Adrenal gland (tissue), 12 donors: ENCODE data around the gene SYNDIG1. TPM values are rescaled to one million over a fixed set of nuclear protein-coding genes. Genes with fewer than 3 reads are reported as not detected.

Source experiments
- DNase-seq, 7 donors: peaks; one replicate each; pipeline ENCODE4 v3.0.0-alpha.2; 2019 to 2020
- H3K27ac ChIP-seq, 5 donors: fragments of 200-600 bp; sonication (generic) in 4 of 5; 1 replicate in 3 of 5; 2 replicates in 2 of 5; pipeline versions ENCODE4 v1.5.1 to v1.8.0; 2016 to 2020; ENCODE audit warnings: mild to moderate bottlenecking in 1 of 5
- H3K27me3 ChIP-seq: fragments of 200-600 bp; 2 replicates; pipeline ENCODE4 v1.8.0; 2021
- H3K36me3 ChIP-seq, 2 donors: fragments of 200-600 bp; replicated peaks in 1 of 2; 1 replicate in 1 of 2; 2 replicates in 1 of 2; pipeline versions ENCODE4 v1.5.1 to v1.8.0; 2018 to 2022
- H3K4me1 ChIP-seq, 2 donors: fragments of 200-600 bp; replicated peaks in 1 of 2; 1 replicate in 1 of 2; 2 replicates in 1 of 2; pipeline versions ENCODE4 v1.5.1 to v1.8.0; 2018 to 2021
- H3K4me3 ChIP-seq, 4 donors: fragments of 200-600 bp; sonication (generic) in 3 of 4; one replicate each; pipeline ENCODE4 v1.5.1; 2016 to 2018
- H3K9me3 ChIP-seq, 3 donors: fragments of 200-600 bp; sonication (generic) in 1 of 3; replicated peaks in 1 of 3; 1 replicate in 2 of 3; 2 replicates in 1 of 3; pipeline versions ENCODE4 v1.5.1 to v1.8.0; 2016 to 2021
- POLR2A ChIP-seq, 2 donors: fragments of 450-650 bp; IDR thresholded peaks; one replicate each; pipeline ENCODE4 v1.6.1; 2017; ENCODE audit warnings: antibody characterized with exemption in 2 of 2, mild to moderate bottlenecking in 2 of 2, moderate library complexity in 1 of 2
- WGBS, 4 donors: extraction: QIAGEN DNeasy Blood & Tissue Kit in 2 of 4; methylation state at CpG; one replicate each; pipeline versions ENCODE4 v1.1.5 to v1.1.7; 2013 to 2017; 5-methylcytosine and 5-hydroxymethylcytosine counted together
- intact Hi-C, 2 donors: fragments of 100-400 bp; cut with DNase I; formaldehyde crosslinking; loops; one replicate each; pipeline versions ENCODE4 v1.14.1 to v1.15.0; 2022 to 2023
- polyA plus RNA-seq, 3 donors: library from polyadenylated mRNA; stranded (reverse); fragments of 200-250 nt in 2 of 3; fragments of 350-450 nt in 1 of 3; fragmentation: Illumina TruSeq in 1 of 3; extraction: RNeasy Lipid Tissue Mini Kit (QIAGEN cat#74804) in 1 of 3; gene quantifications; one replicate each; pipeline ENCODE4 v1.2.3, GENCODE V29; 2013 to 2014
- total RNA-seq, 9 donors: library from RNA; depleted of rRNA in 4 of 9; stranded (reverse); fragments of >200 nt in 4 of 9; fragments of 120-200 nt in 1 of 9; fragmentation: NEBNext Ultra II Directional in 1 of 9; extraction: Animal tissue kit (Norgen Biotek cat#: 25700) in 1 of 9; gene quantifications; one replicate each; pipeline versions ENCODE4 v1.1.0 to v1.2.4, GENCODE V29; 2013 to 2023
- TF ChIP-seq, protein P1 (sequence below), 6 experiments: fragments of 450-650 bp in 4 of 6; fragments of 200-600 bp in 2 of 6; sonication (generic) in 1 of 6; IDR thresholded peaks; 1 replicate in 5 of 6; 2 replicates in 1 of 6; pipeline versions ENCODE4 v1.5.1 to v1.8.0; 2016 to 2021; ENCODE audit warnings: antibody characterized with exemption in 6 of 6, mild to moderate bottlenecking in 2 of 6, moderate library complexity in 1 of 6
- donor health status: healthy with polysubstance abuse.
- donor health status: Bipolar disorder and iron deficiency.
- donor health status: DM: yes; HTN: yes; CAD: no.
- donor health status: DM: no; HTN: no; CAD: no.
- donor health status: DM: no; HTN: no; CAD: no.
- donor health status: DM: yes; HTN: yes; CAD: no.

Gene SYNDIG1
- total and polyA plus RNA-seq, 12 donors, result 0.26 to 3.6 (median 0.76) TPM

DNA sequence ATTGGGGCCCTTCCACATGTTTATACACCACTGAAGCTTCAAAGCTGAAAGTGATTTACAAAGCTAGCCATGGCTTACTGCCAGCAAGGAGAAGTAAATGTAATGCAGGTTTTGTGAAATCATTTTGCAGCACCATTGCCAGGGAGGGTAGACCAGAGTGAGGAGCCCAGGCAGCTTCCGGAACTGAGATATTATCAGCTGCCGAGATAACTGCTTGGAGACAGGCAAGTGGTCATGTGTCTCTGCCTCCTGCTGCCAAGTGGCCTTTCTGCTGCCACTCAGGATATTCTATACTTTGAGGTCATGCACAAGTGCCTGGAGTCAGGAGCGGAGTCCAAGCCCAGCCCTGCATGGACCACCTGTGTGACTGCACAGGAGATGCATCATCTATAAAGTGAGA is 160.2 kb downstream of the SYNDIG1 start:
- no peak overlapping the region for H3K27ac ChIP-seq
- TF ChIP-seq, protein P1, sequence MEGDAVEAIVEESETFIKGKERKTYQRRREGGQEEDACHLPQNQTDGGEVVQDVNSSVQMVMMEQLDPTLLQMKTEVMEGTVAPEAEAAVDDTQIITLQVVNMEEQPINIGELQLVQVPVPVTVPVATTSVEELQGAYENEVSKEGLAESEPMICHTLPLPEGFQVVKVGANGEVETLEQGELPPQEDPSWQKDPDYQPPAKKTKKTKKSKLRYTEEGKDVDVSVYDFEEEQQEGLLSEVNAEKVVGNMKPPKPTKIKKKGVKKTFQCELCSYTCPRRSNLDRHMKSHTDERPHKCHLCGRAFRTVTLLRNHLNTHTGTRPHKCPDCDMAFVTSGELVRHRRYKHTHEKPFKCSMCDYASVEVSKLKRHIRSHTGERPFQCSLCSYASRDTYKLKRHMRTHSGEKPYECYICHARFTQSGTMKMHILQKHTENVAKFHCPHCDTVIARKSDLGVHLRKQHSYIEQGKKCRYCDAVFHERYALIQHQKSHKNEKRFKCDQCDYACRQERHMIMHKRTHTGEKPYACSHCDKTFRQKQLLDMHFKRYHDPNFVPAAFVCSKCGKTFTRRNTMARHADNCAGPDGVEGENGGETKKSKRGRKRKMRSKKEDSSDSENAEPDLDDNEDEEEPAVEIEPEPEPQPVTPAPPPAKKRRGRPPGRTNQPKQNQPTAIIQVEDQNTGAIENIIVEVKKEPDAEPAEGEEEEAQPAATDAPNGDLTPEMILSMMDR (IDR thresholded peaks at IDR 0.05), result no peak
- TF ChIP-seq POLR2A (IDR thresholded peaks at IDR 0.05), result no peak
- no peaks in the 10 kb centered on the region for H3K27me3 ChIP-seq
- H3K4me3 ChIP-seq, result no peak overlapping the region
- 39 to 58% (median 54%) methylated on average over 3 of the region's 3 CpGs for WGBS, 4 donors
- no peaks in the 10 kb centered on the region for H3K4me1 ChIP-seq
- no peaks in the 10 kb centered on the region for H3K36me3 ChIP-seq
- DNase-seq, result peak in 1 of 7 donors; percentile 63
- no peaks in the 10 kb centered on the region for H3K9me3 ChIP-seq
- intact Hi-C loops, result no loop called here

DNA sequence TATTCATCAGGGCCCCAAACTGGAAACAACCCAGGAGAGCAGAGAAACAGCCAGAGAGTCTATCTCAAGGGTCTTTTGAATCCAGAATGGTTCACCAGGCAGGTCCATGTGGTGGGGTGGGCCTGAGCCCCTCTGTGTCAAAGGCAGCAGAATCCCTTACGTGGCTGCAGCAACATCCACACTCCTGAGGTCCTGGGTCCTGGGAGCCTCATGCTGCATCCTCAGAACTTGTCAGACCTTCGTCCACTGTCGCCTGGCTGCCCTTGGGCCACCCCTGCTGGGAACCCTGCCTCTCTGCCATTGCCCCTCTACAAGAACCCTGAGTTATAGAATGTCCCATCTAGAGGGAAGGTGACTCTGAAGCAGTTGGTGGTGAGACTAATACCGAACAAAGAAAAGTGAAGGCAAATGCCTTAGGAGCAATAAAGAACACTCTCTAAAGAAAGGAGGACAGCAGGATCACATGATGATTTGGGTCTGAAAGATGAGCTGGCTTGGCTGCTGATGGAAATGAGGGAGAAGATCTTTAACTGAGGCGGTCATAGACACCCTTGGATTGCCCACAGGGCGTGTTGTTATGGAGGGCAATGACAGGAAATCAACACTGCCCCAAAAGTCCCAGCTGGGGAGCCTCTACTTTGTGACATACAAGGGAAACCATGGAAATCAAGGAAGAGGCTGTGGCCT is 161.2 kb downstream of the SYNDIG1 start:
- Histone ChIP-seq H3K9me3 (no peaks in the 10 kb centered on the region), H3K4me1 (no peaks in the 10 kb centered on the region), H3K36me3 (no peaks in the 10 kb centered on the region), H3K4me3 (no peak overlapping the region), H3K27me3 (no peaks in the 10 kb centered on the region), H3K27ac (no peak overlapping the region)
- no peak for TF ChIP-seq POLR2A (IDR thresholded peaks at IDR 0.05)
- TF ChIP-seq, protein P1 (IDR thresholded peaks at IDR 0.05), result no peak
- 78 to 95% (median 87%) methylated on average over 6 of the region's 6 CpGs for WGBS, 4 donors
- no peak for DNase-seq
- intact Hi-C loops, result no loop called here

DNA sequence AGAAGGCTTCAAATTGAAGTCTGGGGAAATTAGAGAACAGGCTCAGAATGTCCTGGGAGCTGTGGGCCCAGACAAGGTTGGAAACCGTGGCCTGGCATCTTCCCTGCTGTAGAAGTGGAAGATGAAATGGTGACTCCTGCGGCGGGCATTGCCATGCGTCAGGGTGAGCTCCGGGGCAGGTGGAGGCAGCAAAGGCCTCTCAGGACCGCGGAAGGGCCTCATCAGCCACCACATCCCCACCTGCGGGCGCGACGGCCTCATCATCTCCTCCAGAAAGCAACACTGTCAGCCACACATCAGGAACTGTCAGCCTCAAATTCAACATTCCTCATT is 161.7 kb downstream of the SYNDIG1 start:
- DNase-seq, result no peak
- TF ChIP-seq POLR2A (IDR thresholded peaks at IDR 0.05), result no peak
- TF ChIP-seq, protein P1 (IDR thresholded peaks at IDR 0.05), result no peak
- H3K27ac ChIP-seq, result no peak overlapping the region
- no peaks in the 10 kb centered on the region for H3K36me3 ChIP-seq
- no peaks in the 10 kb centered on the region for H3K27me3 ChIP-seq
- H3K4me1 ChIP-seq, result no peaks in the 10 kb centered on the region
- WGBS, 4 donors, result 86 to 96% (median 91%) methylated on average over 11 of the region's 11 CpGs
- H3K4me3 ChIP-seq, result no peak overlapping the region
- intact Hi-C loops, result no loop called here
- no peaks in the 10 kb centered on the region for H3K9me3 ChIP-seq

DNA sequence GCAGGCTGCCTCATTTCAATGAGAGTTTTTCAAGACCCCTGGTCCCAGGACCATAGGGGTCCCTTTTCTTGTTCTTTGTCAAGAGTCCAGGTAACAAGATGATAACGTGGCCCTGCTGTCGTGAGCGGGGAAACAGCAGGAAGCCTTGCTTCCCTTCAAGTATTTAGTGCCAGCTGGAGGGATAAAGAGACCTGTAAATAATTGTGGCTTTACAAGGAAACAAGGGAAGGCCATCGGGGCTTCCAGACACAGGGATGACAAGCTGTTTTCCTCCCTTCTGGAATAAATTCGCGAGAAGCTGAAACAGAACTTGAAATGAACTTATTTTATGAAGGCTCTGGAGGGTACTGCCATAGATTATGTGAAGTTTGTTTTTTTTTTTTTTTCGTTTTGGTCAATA is 163.2 kb downstream of the SYNDIG1 start:
- no peak overlapping the region for H3K4me3 ChIP-seq
- intact Hi-C loops, result no loop called here
- H3K27ac ChIP-seq, result no peak overlapping the region
- H3K4me1 ChIP-seq, result no peaks in the 10 kb centered on the region
- no peak for DNase-seq
- no peaks in the 10 kb centered on the region for H3K9me3 ChIP-seq
- H3K27me3 ChIP-seq, result no peaks in the 10 kb centered on the region
- no peaks in the 10 kb centered on the region for H3K36me3 ChIP-seq
- TF ChIP-seq, protein P1 (IDR thresholded peaks at IDR 0.05), result no peak
- no peak for TF ChIP-seq POLR2A (IDR thresholded peaks at IDR 0.05)
- 69 to 75% (median 72%) methylated on average over 7 of the region's 7 CpGs for WGBS, 4 donors
